ENCODE results near the gene FBXO41. TPM values are rescaled to one million over a fixed set of nuclear protein-coding genes. Genes with fewer than 3 reads are reported as not detected.
A peak's percentile ranks its signal among the peaks of the same experiment; 100 is the strongest.

Gene FBXO41
- total RNA-seq, 2 donors from 2014 or later: 1.7 to 1.8 TPM

DNA sequence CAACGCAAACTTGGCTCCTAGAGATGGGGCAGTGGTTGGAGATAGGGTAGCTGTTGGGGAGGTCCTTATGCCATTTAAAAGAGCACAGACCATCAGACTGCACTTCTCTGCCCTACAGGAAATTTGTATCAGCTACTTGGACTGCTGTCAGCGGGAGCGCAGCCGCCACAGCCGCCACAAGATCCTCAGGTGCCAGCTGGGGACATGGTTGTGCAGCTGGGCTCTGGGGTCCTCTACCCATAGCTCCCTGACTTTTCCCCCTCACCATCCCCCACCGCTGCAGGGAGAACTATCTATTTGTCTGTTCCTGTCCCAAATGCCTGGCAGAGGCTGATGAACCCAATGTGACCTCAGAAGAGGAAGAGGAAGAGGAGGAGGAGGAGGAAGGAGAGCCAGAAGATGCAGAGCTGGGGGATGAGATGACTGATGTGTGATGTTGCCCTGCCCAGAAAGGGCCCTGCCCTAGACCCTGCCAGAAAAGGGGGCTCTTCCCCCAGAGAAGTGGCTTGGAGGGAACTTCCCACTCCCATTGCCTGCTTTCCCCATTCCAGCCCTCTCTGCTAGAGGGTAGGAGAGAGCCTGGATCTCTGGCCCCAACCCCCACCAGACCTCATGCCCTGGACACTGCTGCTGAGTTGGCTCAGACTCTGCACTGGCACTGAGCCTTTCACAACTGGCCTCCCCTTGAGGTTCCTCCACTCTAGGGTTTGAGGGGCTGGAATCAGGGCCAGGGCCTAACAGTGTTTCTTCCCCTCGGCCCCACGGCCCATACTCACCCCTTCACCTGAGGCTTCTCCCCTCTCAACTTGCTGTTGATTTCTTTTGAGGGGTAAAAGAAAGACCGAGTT, 58.5 kb downstream of the FBXO41 start:
- TF ChIP-seq, protein P1, sequence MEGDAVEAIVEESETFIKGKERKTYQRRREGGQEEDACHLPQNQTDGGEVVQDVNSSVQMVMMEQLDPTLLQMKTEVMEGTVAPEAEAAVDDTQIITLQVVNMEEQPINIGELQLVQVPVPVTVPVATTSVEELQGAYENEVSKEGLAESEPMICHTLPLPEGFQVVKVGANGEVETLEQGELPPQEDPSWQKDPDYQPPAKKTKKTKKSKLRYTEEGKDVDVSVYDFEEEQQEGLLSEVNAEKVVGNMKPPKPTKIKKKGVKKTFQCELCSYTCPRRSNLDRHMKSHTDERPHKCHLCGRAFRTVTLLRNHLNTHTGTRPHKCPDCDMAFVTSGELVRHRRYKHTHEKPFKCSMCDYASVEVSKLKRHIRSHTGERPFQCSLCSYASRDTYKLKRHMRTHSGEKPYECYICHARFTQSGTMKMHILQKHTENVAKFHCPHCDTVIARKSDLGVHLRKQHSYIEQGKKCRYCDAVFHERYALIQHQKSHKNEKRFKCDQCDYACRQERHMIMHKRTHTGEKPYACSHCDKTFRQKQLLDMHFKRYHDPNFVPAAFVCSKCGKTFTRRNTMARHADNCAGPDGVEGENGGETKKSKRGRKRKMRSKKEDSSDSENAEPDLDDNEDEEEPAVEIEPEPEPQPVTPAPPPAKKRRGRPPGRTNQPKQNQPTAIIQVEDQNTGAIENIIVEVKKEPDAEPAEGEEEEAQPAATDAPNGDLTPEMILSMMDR (IDR thresholded peaks at IDR 0.05): no peak
- no peak overlapping the region for H3K4me3 ChIP-seq
- no peak for DNase-seq (ENCODE audit: low spot score)
- H3K27me3 ChIP-seq: no peaks in the 10 kb centered on the region
- peaks cover 75% of the 10 kb centered on the region for H3K36me3 ChIP-seq
- no peaks in the 10 kb centered on the region for H3K9me3 ChIP-seq
- no peaks in the 10 kb centered on the region for H3K4me1 ChIP-seq
- no peak overlapping the region for H3K27ac ChIP-seq

DNA sequence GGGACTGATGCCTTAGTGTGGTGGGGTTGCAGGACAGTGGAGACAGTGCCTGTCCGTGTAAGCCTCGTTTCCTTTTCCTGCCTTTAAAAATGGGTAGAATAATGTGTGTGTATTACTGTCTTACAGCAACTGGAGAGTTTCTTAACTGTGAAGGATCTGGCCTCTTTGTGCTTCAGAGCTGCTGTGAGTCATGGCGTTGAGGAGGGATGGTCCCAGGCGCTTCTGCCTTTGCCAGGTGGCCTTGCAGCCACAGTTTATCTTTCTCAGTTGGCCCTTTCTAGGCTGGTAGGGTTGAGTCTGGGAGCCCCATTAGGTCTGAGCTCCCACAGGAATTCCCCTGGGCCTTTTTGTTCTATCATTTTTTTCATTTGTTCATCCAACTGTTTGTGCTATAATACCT, 60.5 kb downstream of the FBXO41 start:
- Histone ChIP-seq H3K4me1 (peaks cover 0 to under 1% of the 10 kb centered on the region in 2 donors), H3K36me3 (peaks cover 79% of the 10 kb centered on the region), H3K27me3 (no peaks in the 10 kb centered on the region), H3K4me3 (no peak overlapping the region), H3K9me3 (no peaks in the 10 kb centered on the region), H3K27ac (no peak overlapping the region)
- TF ChIP-seq, protein P1 (IDR thresholded peaks at IDR 0.05): no peak
- DNase-seq (ENCODE audit: low spot score): no peak

DNA sequence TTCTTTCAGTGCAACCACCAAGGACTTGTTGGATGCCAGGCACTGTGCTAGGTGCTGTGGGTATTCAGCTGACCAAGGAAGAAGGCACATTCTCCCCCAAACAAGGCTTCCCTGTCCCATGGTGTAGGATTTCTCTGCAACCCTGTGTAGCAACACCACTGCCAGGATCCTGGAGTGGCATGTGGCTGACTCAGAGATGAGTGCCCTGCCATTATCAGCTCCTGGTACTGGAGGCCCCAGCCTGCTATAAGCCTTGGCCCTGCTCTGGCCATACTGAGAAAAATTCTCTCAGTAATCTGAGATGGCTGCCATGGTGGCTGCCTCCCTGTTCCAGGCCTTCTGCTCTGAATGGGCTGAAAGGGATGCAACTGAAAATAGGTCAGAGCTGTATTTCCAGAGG, 66.0 kb downstream of the FBXO41 start:
- Histone ChIP-seq H3K9me3 (no peaks in the 10 kb centered on the region), H3K27me3 (no peaks in the 10 kb centered on the region), H3K4me1 (peaks cover 0 to 23% of the 10 kb centered on the region in 2 donors), H3K27ac (peak overlapping the region in 1 of 2 donors; percentile 45), H3K36me3 (peaks cover 42% of the 10 kb centered on the region), H3K4me3 (no peak overlapping the region)
- TF ChIP-seq, protein P1 (IDR thresholded peaks at IDR 0.05): no peak
- no peak for DNase-seq (ENCODE audit: low spot score)

DNA sequence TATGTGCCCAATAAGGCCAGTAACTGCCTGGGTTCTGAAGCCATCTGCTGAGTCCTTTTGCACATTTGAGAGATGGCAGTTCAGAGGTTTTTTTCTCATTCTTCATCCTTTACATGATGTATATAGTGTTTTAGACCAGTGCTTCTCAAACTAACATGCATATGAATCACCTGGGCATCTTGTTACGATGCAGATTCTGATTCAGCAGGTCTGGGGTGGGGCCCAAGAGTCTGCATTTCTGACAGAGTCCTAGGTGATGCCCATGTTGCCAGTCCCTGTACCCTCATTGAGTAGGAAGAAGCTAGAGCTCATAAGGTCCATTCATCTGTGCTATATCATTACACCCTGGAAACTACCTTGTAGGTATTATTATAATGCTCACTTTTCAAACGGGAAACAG, 66.5 kb downstream of the FBXO41 start:
- peaks cover 37% of the 10 kb centered on the region for H3K36me3 ChIP-seq
- H3K9me3 ChIP-seq: no peaks in the 10 kb centered on the region
- peaks cover 0 to 24% of the 10 kb centered on the region in 2 donors for H3K4me1 ChIP-seq
- H3K27ac ChIP-seq: no peak overlapping the region
- H3K4me3 ChIP-seq: no peak overlapping the region
- H3K27me3 ChIP-seq: no peaks in the 10 kb centered on the region
- DNase-seq (ENCODE audit: low spot score): no peak
- TF ChIP-seq, protein P1 (IDR thresholded peaks at IDR 0.05): no peak

DNA sequence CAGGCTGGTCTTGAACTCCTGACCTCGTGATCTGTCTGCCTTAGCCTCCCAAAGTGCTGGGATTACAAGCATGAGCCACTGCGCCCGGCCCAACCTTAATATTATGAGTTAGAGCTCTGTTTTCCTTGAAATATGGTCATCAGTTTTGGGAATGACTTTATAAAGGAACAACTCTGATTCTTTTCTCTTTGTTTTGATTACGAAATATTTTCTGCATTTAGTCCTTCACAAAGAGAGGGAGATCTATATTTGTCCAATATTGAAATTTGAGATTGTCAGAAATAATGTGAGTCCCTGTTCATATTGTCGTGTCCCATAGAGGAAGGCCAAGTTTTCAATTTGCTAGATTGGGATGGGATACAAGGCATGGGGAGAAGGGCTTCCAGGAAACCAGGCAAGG, 67.1 kb downstream of the FBXO41 start:
- Histone ChIP-seq H3K36me3 (peaks cover 31% of the 10 kb centered on the region), H3K9me3 (no peaks in the 10 kb centered on the region), H3K27me3 (no peaks in the 10 kb centered on the region), H3K27ac (no peak overlapping the region), H3K4me3 (no peak overlapping the region), H3K4me1 (peaks cover 0 to 24% of the 10 kb centered on the region in 2 donors)
- TF ChIP-seq, protein P1 (IDR thresholded peaks at IDR 0.05): no peak
- DNase-seq (ENCODE audit: low spot score): no peak
